Sigmoid colon (tissue), 7 donors: ENCODE results near the gene PCGF5. TPM values are rescaled to one million over a fixed set of nuclear protein-coding genes. Genes with fewer than 3 reads are reported as not detected.
"Not testable (repeated sequence)": the region's sequence is repeated elsewhere in the genome, so short reads cannot be mapped to it uniquely, and the experiment has no call there.

Experiments
- DNase-seq: peaks from one replicate; pipeline ENCODE4 v3.0.0-alpha.2; 2019
- H3K27ac ChIP-seq, 4 donors: fragments of 200-600 bp; sonication (generic); one replicate each; pipeline ENCODE4 v1.5.1; 2016 to 2019; ENCODE audit warnings: mild to moderate bottlenecking in 1 of 4
- H3K27me3 ChIP-seq, 3 donors: fragments of 200-600 bp; sonication (generic); one replicate each; pipeline ENCODE4 v1.5.1; 2019; ENCODE audit warnings: mild to moderate bottlenecking in 1 of 3
- H3K36me3 ChIP-seq, 4 donors: fragments of 200-600 bp; sonication (generic); one replicate each; pipeline ENCODE4 v1.5.1; 2016 to 2019
- H3K4me1 ChIP-seq, 4 donors: fragments of 200-600 bp; sonication (generic); one replicate each; pipeline ENCODE4 v1.5.1; 2017 to 2019
- H3K4me3 ChIP-seq, 4 donors: fragments of 200-600 bp; sonication (generic); one replicate each; pipeline ENCODE4 v1.5.1; 2017 to 2019; ENCODE audit warnings: mild to moderate bottlenecking in 2 of 4, moderate library complexity in 1 of 4
- H3K9me3 ChIP-seq, 4 donors: fragments of 200-600 bp in 3 of 4; sonication (generic) in 3 of 4; one replicate each; pipeline versions ENCODE4 v1.5.1 to v1.6.1; 2013 to 2019
- EP300 ChIP-seq, 4 donors: sonication (generic); formaldehyde crosslinking; IDR thresholded peaks; one replicate each; pipeline ENCODE4 v1.6.1; 2017; ENCODE audit warnings: antibody characterized with exemption in 4 of 4
- POLR2A ChIP-seq, 2 donors: fragments of 450-650 bp; IDR thresholded peaks; one replicate each; pipeline ENCODE4 v1.6.1; 2016; ENCODE audit warnings: antibody characterized with exemption in 2 of 2, mild to moderate bottlenecking in 2 of 2, moderate library complexity in 2 of 2
- POLR2AphosphoS5 ChIP-seq, 4 donors: sonication (generic); formaldehyde crosslinking; IDR thresholded peaks; one replicate each; pipeline ENCODE4 v1.6.1; 2017; ENCODE audit warnings: antibody characterized with exemption in 4 of 4
- WGBS, 2 donors: extraction: QIAGEN DNeasy Blood & Tissue Kit; methylation state at CpG; one replicate each; pipeline ENCODE4 v1.1.7; 2013; 5-methylcytosine and 5-hydroxymethylcytosine counted together
- intact Hi-C: fragments of 100-400 bp; cut with DNase I; formaldehyde crosslinking; loops from one replicate; pipeline ENCODE4 v1.15.1; 2023
- polyA plus RNA-seq, 3 donors: library from polyadenylated mRNA; stranded (reverse); fragments of 200-250 nt; gene quantifications; one replicate each; pipeline ENCODE4 v1.2.3, GENCODE V29; 2013
- total RNA-seq, 4 donors: library from RNA; depleted of rRNA; stranded (reverse); fragments of >200 nt; gene quantifications; one replicate each; pipeline ENCODE4 v1.1.0, GENCODE V29; 2016
- TF ChIP-seq, protein P1 (sequence below), 4 experiments: fragments of 450-650 bp in 3 of 4; fragments of 200-600 bp in 1 of 4; IDR thresholded peaks; one replicate each; pipeline ENCODE4 v1.5.1; 2016 to 2019; ENCODE audit warnings: antibody characterized with exemption in 4 of 4, mild to moderate bottlenecking in 3 of 4, moderate library complexity in 2 of 4
- donor health status: healthy with polysubstance abuse.
- donor health status: Bipolar disorder and iron deficiency.
- donor health status: healthy.

PCGF5 gene
- total and polyA plus RNA-seq, 7 donors: 38.9 to 78.7 (median 49.6) TPM

DNA sequence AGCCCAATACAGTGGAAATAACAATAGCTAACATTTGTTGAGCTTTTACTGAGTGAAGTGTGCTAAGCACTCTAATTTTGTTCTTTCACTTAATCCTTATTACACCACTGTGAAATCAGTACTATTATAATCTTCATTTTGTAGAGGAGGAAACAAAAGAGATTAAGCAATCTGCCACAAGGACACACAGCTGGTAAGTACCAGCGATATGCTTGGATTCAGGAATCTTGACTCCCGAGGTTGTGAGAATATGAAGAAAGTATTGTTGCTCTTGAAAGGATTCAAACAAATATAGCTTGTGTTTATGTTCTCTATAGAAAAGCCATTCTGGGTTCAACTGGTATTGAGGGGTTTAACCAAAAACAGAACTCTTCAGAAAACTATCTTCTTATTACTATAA lies 96.0 kb downstream of the PCGF5 start:
- H3K27ac ChIP-seq: no peak overlapping the region
- no peaks in the 10 kb centered on the region for H3K9me3 ChIP-seq
- no peak for TF ChIP-seq POLR2AphosphoS5 (IDR thresholded peaks at IDR 0.05)
- TF ChIP-seq EP300 (IDR thresholded peaks at IDR 0.05): no peak
- TF ChIP-seq, protein P1, sequence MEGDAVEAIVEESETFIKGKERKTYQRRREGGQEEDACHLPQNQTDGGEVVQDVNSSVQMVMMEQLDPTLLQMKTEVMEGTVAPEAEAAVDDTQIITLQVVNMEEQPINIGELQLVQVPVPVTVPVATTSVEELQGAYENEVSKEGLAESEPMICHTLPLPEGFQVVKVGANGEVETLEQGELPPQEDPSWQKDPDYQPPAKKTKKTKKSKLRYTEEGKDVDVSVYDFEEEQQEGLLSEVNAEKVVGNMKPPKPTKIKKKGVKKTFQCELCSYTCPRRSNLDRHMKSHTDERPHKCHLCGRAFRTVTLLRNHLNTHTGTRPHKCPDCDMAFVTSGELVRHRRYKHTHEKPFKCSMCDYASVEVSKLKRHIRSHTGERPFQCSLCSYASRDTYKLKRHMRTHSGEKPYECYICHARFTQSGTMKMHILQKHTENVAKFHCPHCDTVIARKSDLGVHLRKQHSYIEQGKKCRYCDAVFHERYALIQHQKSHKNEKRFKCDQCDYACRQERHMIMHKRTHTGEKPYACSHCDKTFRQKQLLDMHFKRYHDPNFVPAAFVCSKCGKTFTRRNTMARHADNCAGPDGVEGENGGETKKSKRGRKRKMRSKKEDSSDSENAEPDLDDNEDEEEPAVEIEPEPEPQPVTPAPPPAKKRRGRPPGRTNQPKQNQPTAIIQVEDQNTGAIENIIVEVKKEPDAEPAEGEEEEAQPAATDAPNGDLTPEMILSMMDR (IDR thresholded peaks at IDR 0.05): no peak
- TF ChIP-seq POLR2A (IDR thresholded peaks at IDR 0.05): no peak
- no peaks in the 10 kb centered on the region for H3K36me3 ChIP-seq
- no peaks in the 10 kb centered on the region for H3K4me1 ChIP-seq
- 66 to 76% methylated on average over 2 of the region's 2 CpGs for WGBS, 2 donors
- no peaks in the 10 kb centered on the region for H3K27me3 ChIP-seq
- intact Hi-C loops: no loop called here
- no peak overlapping the region for H3K4me3 ChIP-seq
- DNase-seq: no peak

GRCh38 chr10:91317541-91317940 lies 97.1 kb downstream of the PCGF5 start:
- TF ChIP-seq, protein P1 (IDR thresholded peaks at IDR 0.05): no peak
- no peak for TF ChIP-seq POLR2AphosphoS5 (IDR thresholded peaks at IDR 0.05)
- H3K4me3 ChIP-seq: no peak overlapping the region
- no peak for DNase-seq
- H3K36me3 ChIP-seq: no peaks in the 10 kb centered on the region
- H3K9me3 ChIP-seq: no peaks in the 10 kb centered on the region
- no peaks in the 10 kb centered on the region for H3K27me3 ChIP-seq
- H3K27ac ChIP-seq: no peak overlapping the region
- H3K4me1 ChIP-seq: no peaks in the 10 kb centered on the region
- intact Hi-C loops: no loop called here

- TF ChIP-seq POLR2A (IDR thresholded peaks at IDR 0.05): no peak
- no peak for TF ChIP-seq POLR2AphosphoS5 (IDR thresholded peaks at IDR 0.05)
- TF ChIP-seq EP300 (IDR thresholded peaks at IDR 0.05): no peak
- 87 to 90% methylated on average over 4 of the region's 4 CpGs for WGBS, 2 donors
- Histone ChIP-seq H3K9me3 (no peaks in the 10 kb centered on the region), H3K4me3 (no peak overlapping the region), H3K27me3 (no peaks in the 10 kb centered on the region), H3K4me1 (no peaks in the 10 kb centered on the region), H3K36me3 (no peaks in the 10 kb centered on the region), H3K27ac (no peak overlapping the region)
- intact Hi-C loops: no loop called here
- DNase-seq: no peak
Measured at GRCh38 chr10:91319336-91319735, 98.9 kb downstream of the PCGF5 start.

DNA sequence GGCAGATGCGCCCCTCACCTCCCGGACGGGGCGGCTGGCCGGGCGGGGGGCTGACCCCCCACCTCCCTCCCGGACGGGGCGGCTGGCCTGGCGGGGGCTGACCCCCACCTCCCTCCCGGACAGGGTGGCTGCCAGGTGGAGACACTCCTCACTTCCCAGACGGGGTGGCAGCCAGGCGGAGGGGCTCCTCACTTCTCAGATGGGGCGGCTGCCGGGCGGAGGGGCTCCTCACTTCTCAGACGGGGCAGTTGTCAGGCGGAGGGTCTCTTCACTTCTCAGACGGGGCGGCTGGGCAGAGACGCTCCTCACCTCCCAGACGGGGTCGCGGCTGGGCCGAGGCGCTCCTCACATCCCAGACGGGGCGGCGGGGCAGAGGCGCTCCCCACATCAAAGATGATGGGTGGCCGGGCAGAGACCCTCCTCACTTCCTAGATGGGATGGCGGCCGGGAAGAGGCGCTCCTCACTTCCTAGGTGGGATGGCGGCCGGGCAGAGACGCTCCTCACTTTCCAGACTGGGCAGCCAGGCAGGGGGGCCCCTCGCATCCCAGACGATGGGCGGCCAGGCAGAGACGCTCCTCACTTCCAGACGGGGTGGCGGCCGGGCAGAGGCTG lies 102.9 kb downstream of the PCGF5 start:
- WGBS, 2 donors: 97% methylated on average over 44 of the region's 44 CpGs
- H3K27ac ChIP-seq, H3K9me3 ChIP-seq, H3K27me3 ChIP-seq, H3K36me3 ChIP-seq, H3K4me3 ChIP-seq, intact Hi-C loops, H3K4me1 ChIP-seq, DNase-seq: not testable (repeated sequence)

DNA sequence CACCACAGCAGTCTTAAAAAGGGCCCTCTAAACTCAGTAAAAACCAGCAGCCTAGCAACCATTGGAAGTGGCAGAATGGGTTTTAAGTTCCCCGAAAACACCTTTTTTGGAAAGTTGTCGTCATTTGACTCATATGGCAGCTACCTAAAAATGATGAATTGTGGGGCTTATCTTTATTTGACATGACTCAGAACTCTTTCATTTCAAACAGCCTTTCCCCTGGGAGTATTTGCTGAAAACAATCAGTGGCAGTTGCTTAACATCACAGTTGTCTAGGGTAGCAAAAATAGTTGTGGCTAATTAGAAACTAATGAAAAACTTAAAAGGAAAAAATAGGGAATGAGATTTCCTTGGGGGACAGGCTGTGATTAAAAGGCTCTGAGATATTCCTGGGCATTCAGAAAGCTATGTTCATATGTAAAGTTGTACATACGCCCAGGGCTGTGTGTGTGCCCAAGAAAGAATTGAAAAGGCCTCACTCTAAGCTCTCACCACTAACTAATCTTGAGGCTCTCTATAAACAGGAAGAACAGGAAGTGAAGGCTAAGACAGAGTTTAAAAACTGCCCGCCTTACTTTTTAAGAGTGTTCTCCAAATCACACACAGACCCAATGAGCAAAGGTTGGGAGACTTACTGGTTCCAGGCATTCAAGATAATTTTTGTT lies 108.0 kb downstream of the PCGF5 start:
- no peaks in the 10 kb centered on the region for H3K27me3 ChIP-seq
- H3K4me1 ChIP-seq: no peaks in the 10 kb centered on the region
- intact Hi-C loops: no loop called here
- peaks cover 0 to 2% (median under 1%) of the 10 kb centered on the region in 4 donors for H3K9me3 ChIP-seq
- 86 to 90% methylated on average over 4 of the region's 4 CpGs for WGBS, 2 donors
- TF ChIP-seq POLR2AphosphoS5 (IDR thresholded peaks at IDR 0.05): no peak
- TF ChIP-seq EP300 (IDR thresholded peaks at IDR 0.05): no peak
- no peak for TF ChIP-seq POLR2A (IDR thresholded peaks at IDR 0.05)
- TF ChIP-seq, protein P1 (IDR thresholded peaks at IDR 0.05): no peak
- no peak overlapping the region for H3K4me3 ChIP-seq
- H3K27ac ChIP-seq: no peak overlapping the region
- DNase-seq: no peak
- no peaks in the 10 kb centered on the region for H3K36me3 ChIP-seq

Other genes starting within 250 kb of the PCGF5 start
- gene HECTD2, start 189.7 kb downstream of the PCGF5 start, total RNA-seq: 10 to 100 TPM; 25.5 to 29.3 (median 27.9) TPM
- 1 to 10 TPM; 2.4 to 2.5 (median 2.4) TPM for gene HECTD2, start 189.7 kb downstream of the PCGF5 start, polyA plus RNA-seq